C4-2B (cell line): ENCODE results near the gene NECTIN2.

ENCODE experiments used
- CTCF ChIP-seq: fragments of 450-650 bp; conservative IDR thresholded peaks from 2 replicates; pipeline ENCODE4 v1.5.1; 2017; ENCODE audit warnings: mild to moderate bottlenecking
- ZFX ChIP-seq: fragments of 450-650 bp; IDR thresholded peaks from 2 replicates; pipeline ENCODE4 v1.6.1; 2017

- TF ChIP-seq CTCF (no peak), ZFX (no peak)
Observed at GRCh38 chr19:44869733-44870470, 23.8 kb downstream of the NECTIN2 start.
